SK-N-SH (cell line): ENCODE measurements around the gene ARL14EP.

ENCODE experiments used
- EZH2phosphoT487 ChIP-seq: fragments of 200-600 bp; sonication (generic); IDR thresholded peaks from 2 replicates; pipeline ENCODE4 v1.6.1; 2017; ENCODE audit warnings: low read depth, mixed run types, mild to moderate bottlenecking, antibody characterized with exemption, moderate library complexity, borderline replicate concordance
- NRF1 ChIP-seq: IDR thresholded peaks from 2 replicates; pipeline ENCODE4 v1.6.1; 2012; ENCODE audit warnings: low read depth, mild to moderate bottlenecking, low read length
- SIN3A ChIP-seq: IDR thresholded peaks from 2 replicates; pipeline ENCODE4 v1.6.1; 2012; ENCODE audit warnings: low read depth, mild to moderate bottlenecking, low read length, moderate library complexity, borderline replicate concordance
- TF ChIP-seq, protein P1 (sequence below): fragments of 200-600 bp; sonication (generic); IDR thresholded peaks from 2 replicates; pipeline ENCODE4 v1.6.1; 2017; ENCODE audit warnings: antibody characterized with exemption, mild to moderate bottlenecking, moderate library complexity
- TF ChIP-seq, protein P2 (sequence below): IDR thresholded peaks from 2 replicates; pipeline ENCODE4 v1.6.1; 2012; ENCODE audit warnings: mild to moderate bottlenecking, low read depth, low read length, moderate library complexity

DNA sequence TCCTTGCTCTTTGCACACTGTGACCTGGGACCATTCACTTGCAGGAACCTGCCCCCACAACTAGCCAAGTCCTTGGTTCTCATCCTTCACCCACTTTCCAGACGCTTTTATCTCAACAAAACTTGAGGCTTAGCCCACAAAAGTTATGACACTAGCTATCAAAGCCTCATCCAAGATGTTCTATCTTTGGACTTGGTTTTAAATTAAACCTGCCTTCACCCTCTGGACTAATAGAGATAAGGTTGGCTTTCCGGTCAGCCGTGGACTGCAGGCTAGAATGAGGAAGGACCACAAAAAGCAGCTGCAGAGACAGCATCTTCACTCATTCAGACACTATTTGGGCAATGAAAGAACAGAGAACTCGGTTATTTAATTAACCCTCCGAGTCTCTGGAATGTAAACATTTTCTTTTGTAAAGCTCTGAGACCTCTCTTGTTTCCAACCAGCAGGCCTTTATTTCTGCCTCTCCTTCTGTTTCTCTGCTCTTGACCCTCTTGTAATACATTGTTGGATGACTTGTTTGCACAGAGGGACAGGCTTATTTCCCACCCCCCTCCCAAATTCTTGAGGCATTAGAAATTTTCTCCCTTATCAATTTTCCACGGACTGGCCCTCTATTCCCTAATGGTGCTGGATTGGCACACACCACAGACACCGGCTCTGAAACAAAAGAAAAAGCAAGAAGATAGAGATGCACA is 41.4 kb downstream of the ARL14EP start:
- TF ChIP-seq, protein P1, sequence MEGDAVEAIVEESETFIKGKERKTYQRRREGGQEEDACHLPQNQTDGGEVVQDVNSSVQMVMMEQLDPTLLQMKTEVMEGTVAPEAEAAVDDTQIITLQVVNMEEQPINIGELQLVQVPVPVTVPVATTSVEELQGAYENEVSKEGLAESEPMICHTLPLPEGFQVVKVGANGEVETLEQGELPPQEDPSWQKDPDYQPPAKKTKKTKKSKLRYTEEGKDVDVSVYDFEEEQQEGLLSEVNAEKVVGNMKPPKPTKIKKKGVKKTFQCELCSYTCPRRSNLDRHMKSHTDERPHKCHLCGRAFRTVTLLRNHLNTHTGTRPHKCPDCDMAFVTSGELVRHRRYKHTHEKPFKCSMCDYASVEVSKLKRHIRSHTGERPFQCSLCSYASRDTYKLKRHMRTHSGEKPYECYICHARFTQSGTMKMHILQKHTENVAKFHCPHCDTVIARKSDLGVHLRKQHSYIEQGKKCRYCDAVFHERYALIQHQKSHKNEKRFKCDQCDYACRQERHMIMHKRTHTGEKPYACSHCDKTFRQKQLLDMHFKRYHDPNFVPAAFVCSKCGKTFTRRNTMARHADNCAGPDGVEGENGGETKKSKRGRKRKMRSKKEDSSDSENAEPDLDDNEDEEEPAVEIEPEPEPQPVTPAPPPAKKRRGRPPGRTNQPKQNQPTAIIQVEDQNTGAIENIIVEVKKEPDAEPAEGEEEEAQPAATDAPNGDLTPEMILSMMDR, result no peak
- TF ChIP-seq NRF1 (no peak), SIN3A (no peak), EZH2phosphoT487 (no peak)
- TF ChIP-seq, protein P2, sequence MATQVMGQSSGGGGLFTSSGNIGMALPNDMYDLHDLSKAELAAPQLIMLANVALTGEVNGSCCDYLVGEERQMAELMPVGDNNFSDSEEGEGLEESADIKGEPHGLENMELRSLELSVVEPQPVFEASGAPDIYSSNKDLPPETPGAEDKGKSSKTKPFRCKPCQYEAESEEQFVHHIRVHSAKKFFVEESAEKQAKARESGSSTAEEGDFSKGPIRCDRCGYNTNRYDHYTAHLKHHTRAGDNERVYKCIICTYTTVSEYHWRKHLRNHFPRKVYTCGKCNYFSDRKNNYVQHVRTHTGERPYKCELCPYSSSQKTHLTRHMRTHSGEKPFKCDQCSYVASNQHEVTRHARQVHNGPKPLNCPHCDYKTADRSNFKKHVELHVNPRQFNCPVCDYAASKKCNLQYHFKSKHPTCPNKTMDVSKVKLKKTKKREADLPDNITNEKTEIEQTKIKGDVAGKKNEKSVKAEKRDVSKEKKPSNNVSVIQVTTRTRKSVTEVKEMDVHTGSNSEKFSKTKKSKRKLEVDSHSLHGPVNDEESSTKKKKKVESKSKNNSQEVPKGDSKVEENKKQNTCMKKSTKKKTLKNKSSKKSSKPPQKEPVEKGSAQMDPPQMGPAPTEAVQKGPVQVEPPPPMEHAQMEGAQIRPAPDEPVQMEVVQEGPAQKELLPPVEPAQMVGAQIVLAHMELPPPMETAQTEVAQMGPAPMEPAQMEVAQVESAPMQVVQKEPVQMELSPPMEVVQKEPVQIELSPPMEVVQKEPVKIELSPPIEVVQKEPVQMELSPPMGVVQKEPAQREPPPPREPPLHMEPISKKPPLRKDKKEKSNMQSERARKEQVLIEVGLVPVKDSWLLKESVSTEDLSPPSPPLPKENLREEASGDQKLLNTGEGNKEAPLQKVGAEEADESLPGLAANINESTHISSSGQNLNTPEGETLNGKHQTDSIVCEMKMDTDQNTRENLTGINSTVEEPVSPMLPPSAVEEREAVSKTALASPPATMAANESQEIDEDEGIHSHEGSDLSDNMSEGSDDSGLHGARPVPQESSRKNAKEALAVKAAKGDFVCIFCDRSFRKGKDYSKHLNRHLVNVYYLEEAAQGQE, result no peak
